Loucy (cell line): ENCODE measurements around the gene LMAN1L.

Experiments
- H2AFZ ChIP-seq: fragments of 200-600 bp; sonication (generic); 2 replicates; pipeline ENCODE4 v1.6.0; 2016; ENCODE audit warnings: antibody characterized with exemption, mild to moderate bottlenecking, low read length, moderate library complexity
- H3F3A ChIP-seq: fragments of 200-600 bp; 2 replicates; pipeline ENCODE4 v1.6.0; 2016; ENCODE audit warnings: antibody characterized with exemption, low read depth, mild to moderate bottlenecking
- H3K27me3 ChIP-seq: fragments of 200-600 bp; sonication (generic); 2 replicates; pipeline ENCODE4 v1.6.1; 2014; ENCODE audit warnings: low read length, mild to moderate bottlenecking; ENCODE audit not compliant: insufficient read depth, poor library complexity, severe bottlenecking
- H3K36me3 ChIP-seq: fragments of 200-600 bp; sonication (generic); 2 replicates; pipeline ENCODE4 v1.6.1; 2016; ENCODE audit warnings: low read length; ENCODE audit not compliant: insufficient read depth
- H3K4me1 ChIP-seq: fragments of 200-600 bp; sonication (generic); 2 replicates; pipeline ENCODE4 v1.5.1; 2014; ENCODE audit warnings: low read length, mild to moderate bottlenecking; ENCODE audit not compliant: insufficient read depth, poor library complexity, severe bottlenecking
- H3K4me2 ChIP-seq: fragments of 200-600 bp; sonication (generic); 2 replicates; pipeline ENCODE4 v1.6.0; 2014; ENCODE audit warnings: antibody characterized with exemption, low read length, low read depth, mild to moderate bottlenecking; ENCODE audit not compliant: poor library complexity, severe bottlenecking
- H3K4me3 ChIP-seq: fragments of 200-600 bp; sonication (generic); 2 replicates; pipeline ENCODE4 v1.5.1; 2014; ENCODE audit warnings: low read length, mild to moderate bottlenecking, mixed read lengths; ENCODE audit not compliant: poor library complexity, severe bottlenecking
- H3K79me2 ChIP-seq: fragments of 200-600 bp; sonication (generic); 2 replicates; pipeline ENCODE4 v1.6.1; 2014; ENCODE audit warnings: low read length; ENCODE audit not compliant: insufficient read depth
- H3K9ac ChIP-seq: fragments of 200-600 bp; sonication (generic); 2 replicates; pipeline ENCODE4 v1.6.0; 2014; ENCODE audit warnings: mild to moderate bottlenecking, low read depth, low read length, moderate library complexity; ENCODE audit not compliant: poor library complexity, severe bottlenecking
- H3K9me2 ChIP-seq: fragments of 200-600 bp; sonication (generic); replicated peaks from 2 replicates; pipeline ENCODE4 v1.6.1; 2016; ENCODE audit warnings: low read depth, low read length, mixed read lengths
- H3K9me3 ChIP-seq: fragments of 200-600 bp; sonication (generic); 2 replicates; pipeline ENCODE4 v1.6.1; 2014; ENCODE audit warnings: mild to moderate bottlenecking, antibody characterized with exemption, low read length, low read depth; ENCODE audit not compliant: insufficient read depth
- H4K20me1 ChIP-seq: fragments of 200-600 bp; sonication (generic); 2 replicates; pipeline ENCODE4 v1.6.0; 2014; ENCODE audit warnings: antibody characterized with exemption, low read length, mild to moderate bottlenecking; ENCODE audit not compliant: insufficient read depth, poor library complexity, severe bottlenecking
- EZH2phosphoT487 ChIP-seq: fragments of 200-600 bp; IDR thresholded peaks from 2 replicates; pipeline ENCODE4 v1.6.1; 2018; ENCODE audit warnings: antibody characterized with exemption, mild to moderate bottlenecking, moderate library complexity, borderline replicate concordance
- TF ChIP-seq, protein P1 (sequence below): fragments of 200-600 bp; sonication (generic); conservative IDR thresholded peaks from 2 replicates; pipeline ENCODE4 v1.5.1; 2014; ENCODE audit warnings: mild to moderate bottlenecking, antibody characterized with exemption, low read length

LMAN1L gene

DNA sequence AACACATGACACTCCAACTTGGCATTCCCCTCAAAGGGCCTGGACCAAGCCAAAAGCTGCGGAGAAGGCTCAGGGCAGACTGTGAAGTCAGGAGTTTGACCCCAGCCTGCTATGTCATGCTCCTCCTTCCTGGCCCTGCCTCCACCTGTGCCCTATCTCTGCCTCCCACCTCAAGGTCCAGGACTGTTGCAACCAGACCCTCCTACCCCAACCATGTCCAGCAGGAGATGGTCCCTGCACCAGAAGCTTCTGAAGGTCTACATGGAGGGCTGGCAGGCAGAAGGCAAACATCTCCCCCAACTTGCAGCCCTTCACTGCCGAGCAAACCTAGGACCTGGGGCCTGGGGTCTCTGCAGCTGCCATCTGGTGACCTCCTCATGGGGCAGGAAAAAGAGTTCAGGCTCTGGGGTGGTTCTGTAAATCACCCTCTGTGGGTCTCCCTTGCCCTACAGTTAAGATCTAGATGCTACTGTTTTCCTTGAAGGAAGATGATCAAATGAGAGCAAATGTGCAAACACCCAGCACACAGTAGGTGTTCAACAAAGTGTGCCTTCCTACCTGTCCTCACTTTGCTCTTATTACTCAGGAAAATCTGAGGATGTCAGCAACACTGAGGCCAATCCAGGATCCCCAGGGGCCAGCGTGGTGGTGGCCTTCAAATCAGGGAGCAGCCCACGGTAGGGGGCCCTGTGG is 42.3 kb upstream of the LMAN1L start:
- Histone ChIP-seq H3F3A (no peaks in the 10 kb centered on the region), H3K9ac (no peak overlapping the region), H3K4me1 (peaks cover 6% of the 10 kb centered on the region), H3K9me2 (no peaks in the 10 kb centered on the region), H3K4me3 (no peak overlapping the region), H3K36me3 (no peaks in the 10 kb centered on the region), H3K79me2 (no peaks in the 10 kb centered on the region), H3K9me3 (no peaks in the 10 kb centered on the region), H3K27me3 (no peaks in the 10 kb centered on the region), H4K20me1 (no peaks in the 10 kb centered on the region), H2AFZ (no peak overlapping the region), H3K4me2 (no peak overlapping the region)
- TF ChIP-seq, protein P1, sequence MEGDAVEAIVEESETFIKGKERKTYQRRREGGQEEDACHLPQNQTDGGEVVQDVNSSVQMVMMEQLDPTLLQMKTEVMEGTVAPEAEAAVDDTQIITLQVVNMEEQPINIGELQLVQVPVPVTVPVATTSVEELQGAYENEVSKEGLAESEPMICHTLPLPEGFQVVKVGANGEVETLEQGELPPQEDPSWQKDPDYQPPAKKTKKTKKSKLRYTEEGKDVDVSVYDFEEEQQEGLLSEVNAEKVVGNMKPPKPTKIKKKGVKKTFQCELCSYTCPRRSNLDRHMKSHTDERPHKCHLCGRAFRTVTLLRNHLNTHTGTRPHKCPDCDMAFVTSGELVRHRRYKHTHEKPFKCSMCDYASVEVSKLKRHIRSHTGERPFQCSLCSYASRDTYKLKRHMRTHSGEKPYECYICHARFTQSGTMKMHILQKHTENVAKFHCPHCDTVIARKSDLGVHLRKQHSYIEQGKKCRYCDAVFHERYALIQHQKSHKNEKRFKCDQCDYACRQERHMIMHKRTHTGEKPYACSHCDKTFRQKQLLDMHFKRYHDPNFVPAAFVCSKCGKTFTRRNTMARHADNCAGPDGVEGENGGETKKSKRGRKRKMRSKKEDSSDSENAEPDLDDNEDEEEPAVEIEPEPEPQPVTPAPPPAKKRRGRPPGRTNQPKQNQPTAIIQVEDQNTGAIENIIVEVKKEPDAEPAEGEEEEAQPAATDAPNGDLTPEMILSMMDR, result no peak
- TF ChIP-seq EZH2phosphoT487, result no peak

DNA sequence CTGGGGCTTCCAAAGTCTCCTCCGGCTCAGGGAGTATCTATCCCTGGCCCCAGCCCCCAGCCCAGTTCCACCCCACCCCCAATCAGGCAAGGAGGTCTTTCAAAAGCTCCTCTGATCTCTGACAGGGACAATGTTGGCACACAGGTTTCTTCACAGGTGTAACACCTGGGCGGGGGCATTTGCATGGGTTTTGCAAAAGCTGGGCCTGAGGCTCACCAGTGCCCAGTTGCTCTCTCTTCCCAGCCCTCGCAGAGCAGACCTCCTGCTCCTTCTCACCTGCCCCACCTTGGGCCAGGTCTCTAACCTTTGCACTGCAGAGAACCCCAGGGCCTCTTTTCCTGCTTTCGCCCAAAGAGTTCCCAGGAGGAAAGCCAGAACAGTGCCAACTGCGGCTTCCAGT is 39.3 kb upstream of the LMAN1L start:
- Histone ChIP-seq H3K4me2 (no peak overlapping the region), H2AFZ (no peak overlapping the region), H3K4me1 (peaks cover 33% of the 10 kb centered on the region), H3K79me2 (no peaks in the 10 kb centered on the region), H4K20me1 (no peaks in the 10 kb centered on the region), H3K27me3 (no peaks in the 10 kb centered on the region), H3F3A (peaks cover 14% of the 10 kb centered on the region), H3K9me2 (no peaks in the 10 kb centered on the region), H3K9ac (no peak overlapping the region), H3K4me3 (no peak overlapping the region), H3K9me3 (no peaks in the 10 kb centered on the region), H3K36me3 (no peaks in the 10 kb centered on the region)
- no peak for TF ChIP-seq EZH2phosphoT487
- TF ChIP-seq, protein P1, result no peak

DNA sequence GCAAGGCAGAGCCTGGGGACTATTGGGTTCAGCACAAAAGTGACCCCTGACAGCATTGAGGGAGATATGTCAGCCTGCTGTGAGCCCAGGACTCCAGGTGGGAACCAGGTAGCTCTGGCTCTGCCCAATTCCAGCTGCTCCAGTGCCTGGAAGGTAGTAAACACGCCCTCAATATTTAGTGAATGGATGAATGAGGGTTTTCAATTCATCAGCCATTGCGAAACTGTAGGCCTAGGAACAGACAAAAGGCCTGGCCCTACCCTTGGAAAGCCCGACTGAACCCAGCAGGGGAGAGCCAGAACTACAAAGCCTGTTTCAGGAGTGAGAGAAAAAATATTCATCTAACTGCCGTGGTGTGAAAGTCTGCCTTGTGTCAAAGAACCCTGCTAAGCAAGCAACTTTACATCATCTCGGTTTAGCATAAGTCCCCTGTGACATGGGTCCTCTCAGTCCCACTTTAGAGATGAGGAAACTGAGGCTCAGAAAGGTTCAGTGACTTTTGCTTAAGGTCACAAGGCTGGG is 38.8 kb upstream of the LMAN1L start:
- Histone ChIP-seq H3K79me2 (peaks cover 4% of the 10 kb centered on the region; the same call in 1 of the 2 replicates), H3F3A (peaks cover 14% of the 10 kb centered on the region), H3K9ac (no peak overlapping the region), H3K36me3 (no peaks in the 10 kb centered on the region), H4K20me1 (no peaks in the 10 kb centered on the region), H3K9me3 (no peaks in the 10 kb centered on the region), H3K27me3 (no peaks in the 10 kb centered on the region), H3K4me1 (peaks cover 37% of the 10 kb centered on the region), H3K4me3 (no peak overlapping the region), H3K9me2 (no peaks in the 10 kb centered on the region), H3K4me2 (no peak overlapping the region), H2AFZ (no peak overlapping the region)
- TF ChIP-seq, protein P1, result no peak
- TF ChIP-seq EZH2phosphoT487, result no peak
